Cardiac septum (tissue), 1 donor: Measurements from ENCODE around the gene ACAP3. TPM values are rescaled to one million over a fixed set of nuclear protein-coding genes. Genes with fewer than 3 reads are reported as not detected.
A peak's percentile ranks its signal among the peaks of the same experiment; 100 is the strongest.

Experiments used
- DNase-seq: peaks from one replicate; pipeline ENCODE4 v3.0.0-alpha.2; 2020; ENCODE audit warnings: low spot score
- intact Hi-C: fragments of 100-400 bp; cut with DNase I; formaldehyde crosslinking; loops from one replicate; pipeline ENCODE4 v1.14.0; 2022
- total RNA-seq: library from RNA; stranded (reverse); fragmentation: NEBNext Ultra II Directional; extraction: Animal tissue kit (Norgen Biotek cat#: 25700); gene quantifications from one replicate; pipeline ENCODE4 v1.2.1, GENCODE V29; 2021
- donor health status: DM: no; HTN: no; CAD: no.

The ACAP3 gene
- total RNA-seq, 1 donor from 2014 or later, result 60.8 TPM

DNA sequence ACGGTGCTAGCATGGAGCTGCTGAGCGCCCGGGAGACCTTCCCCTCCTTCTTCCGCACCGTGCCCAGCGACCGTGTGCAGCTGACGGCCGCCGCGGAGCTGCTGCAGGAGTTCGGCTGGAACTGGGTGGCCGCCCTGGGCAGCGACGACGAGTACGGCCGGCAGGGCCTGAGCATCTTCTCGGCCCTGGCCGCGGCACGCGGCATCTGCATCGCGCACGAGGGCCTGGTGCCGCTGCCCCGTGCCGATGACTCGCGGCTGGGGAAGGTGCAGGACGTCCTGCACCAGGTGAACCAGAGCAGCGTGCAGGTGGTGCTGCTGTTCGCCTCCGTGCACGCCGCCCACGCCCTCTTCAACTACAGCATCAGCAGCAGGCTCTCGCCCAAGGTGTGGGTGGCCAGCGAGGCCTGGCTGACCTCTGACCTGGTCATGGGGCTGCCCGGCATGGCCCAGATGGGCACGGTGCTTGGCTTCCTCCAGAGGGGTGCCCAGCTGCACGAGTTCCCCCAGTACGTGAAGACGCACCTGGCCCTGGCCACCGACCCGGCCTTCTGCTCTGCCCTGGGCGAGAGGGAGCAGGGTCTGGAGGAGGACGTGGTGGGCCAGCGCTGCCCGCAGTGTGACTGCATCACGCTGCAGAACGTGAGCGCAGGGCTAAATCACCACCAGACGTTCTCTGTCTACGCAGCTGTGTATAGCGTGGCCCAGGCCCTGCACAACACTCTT is 24.5 kb upstream of the ACAP3 start:
- no peak for DNase-seq
- intact Hi-C loops, result no loop called here

DNA sequence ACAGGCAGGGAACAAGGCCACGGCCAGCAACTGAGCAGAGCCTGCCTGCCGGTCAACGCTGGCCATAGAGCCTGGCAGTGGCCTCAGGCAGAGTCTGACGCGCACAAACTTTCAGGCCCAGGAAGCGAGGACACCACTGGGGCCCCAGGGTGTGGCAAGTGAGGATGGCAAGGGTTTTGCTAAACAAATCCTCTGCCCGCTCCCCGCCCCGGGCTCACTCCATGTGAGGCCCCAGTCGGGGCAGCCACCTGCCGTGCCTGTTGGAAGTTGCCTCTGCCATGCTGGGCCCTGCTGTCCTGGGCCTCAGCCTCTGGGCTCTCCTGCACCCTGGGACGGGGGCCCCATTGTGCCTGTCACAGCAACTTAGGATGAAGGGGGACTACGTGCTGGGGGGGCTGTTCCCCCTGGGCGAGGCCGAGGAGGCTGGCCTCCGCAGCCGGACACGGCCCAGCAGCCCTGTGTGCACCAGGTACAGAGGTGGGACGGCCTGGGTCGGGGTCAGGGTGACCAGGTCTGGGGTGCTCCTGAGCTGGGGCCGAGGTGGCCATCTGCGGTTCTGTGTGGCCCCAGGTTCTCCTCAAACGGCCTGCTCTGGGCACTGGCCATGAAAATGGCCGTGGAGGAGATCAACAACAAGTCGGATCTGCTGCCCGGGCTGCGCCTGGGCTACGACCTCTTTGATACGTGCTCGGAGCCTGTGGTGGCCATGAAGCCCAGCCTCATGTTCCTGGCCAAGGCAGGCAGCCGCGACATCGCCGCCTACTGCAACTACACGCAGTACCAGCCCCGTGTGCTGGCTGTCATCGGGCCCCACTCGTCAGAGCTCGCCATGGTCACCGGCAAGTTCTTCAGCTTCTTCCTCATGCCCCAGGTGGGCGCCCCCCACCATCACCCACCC is 23.6 kb upstream of the ACAP3 start, which contains the start of gene TAS1R3:
Gene TAS1R3 (plus strand): TSS at position 213 of the 898 bp plus-strand sequence. CDS start 66 bp downstream, at position 279.
- intact Hi-C loops, result no loop called here
- DNase-seq, result no peak

- intact Hi-C loops, result no loop called here
- DNase-seq, result no peak
Measured at GRCh38 chr1:1330366-1331067, 22.8 kb upstream of the ACAP3 start.

DNA sequence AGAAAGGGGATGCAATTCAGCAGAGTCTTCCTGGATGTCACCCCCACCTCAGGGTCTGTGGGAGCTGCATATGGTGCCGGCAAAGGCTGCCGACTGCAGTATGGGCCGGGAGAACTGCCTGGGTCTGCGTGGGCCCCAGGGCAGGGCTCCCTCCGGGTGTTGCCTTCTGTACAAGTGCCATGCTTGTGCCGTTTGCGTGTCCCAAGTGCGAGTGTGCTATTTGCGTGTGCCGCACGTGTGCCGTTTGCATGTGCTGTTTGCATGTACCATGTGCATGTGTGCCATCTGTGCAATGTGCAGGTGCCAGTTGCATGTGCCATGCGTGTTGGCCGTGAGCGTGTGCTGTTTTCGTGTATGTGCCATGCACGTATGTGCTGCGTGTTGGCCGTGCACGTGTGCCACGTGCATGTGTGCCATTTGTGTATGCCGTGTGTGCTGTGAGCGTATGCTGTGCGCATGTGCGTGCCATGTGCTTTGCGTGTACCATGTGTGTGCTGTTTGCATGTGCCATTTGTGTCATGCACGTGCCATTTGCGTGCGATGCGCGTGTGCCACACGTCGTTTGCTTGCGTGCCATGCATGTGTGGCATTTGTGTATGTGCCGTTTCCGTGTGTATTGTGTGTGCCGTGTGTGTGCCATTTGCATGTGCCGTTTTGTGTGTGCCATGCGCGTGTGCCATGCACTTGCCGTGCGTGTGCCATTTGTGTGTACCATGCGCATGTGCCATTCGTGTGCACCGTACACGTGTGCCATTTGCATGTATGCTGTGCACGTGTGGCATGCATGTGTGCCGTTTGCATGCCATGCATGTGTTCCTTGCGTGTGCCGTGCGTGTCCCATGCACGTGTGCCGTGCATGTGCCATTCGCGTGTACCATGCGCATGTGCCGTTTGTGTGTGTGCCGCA is 21.8 kb upstream of the ACAP3 start:
- DNase-seq, result no peak
- intact Hi-C loops, result no loop called here

GRCh38 chr1:1328254-1328653 is 20.5 kb upstream of the ACAP3 start:
- DNase-seq, result no peak
- intact Hi-C loops, result no loop called here

DNA sequence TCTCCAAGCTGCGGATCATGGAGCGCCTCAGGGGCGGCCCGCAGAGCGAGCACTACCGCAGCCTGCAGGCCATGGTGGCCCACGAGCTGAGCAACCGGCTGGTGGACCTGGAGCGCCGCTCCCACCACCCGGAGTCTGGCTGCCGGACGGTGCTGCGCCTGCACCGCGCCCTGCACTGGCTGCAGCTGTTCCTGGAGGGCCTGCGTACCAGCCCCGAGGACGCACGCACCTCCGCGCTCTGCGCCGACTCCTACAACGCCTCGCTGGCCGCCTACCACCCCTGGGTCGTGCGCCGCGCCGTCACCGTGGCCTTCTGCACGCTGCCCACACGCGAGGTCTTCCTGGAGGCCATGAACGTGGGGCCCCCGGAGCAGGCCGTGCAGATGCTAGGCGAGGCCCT is 19.6 kb upstream of the ACAP3 start:
- intact Hi-C loops, result no loop called here
- no peak for DNase-seq

DNA sequence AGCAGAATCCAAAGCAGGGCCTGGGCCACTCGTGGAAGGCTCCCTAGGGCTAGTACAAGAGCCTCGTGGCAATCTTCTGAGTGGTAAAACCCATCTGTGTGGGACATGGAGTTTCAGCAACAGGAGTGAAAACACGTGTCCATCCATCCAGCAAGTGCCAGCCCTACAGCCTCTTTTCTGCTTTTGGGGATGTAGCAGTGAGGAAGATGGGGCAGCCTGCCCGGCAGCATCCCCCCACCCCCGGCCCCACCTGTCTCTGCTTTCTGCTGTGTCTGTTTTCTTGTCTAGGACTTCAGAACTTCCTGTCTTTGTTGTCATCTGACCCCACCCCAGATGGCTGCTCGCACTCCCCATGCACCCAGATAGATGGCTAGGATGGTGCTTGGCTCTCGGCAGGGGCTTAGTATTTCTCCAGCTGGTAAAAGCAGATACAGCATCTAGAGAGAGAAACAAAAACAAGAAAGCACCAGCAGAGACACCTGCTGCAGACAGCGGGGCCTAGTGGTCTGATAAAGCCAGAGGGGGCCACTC is 18.4 kb upstream of the ACAP3 start:
- DNase-seq, result no peak
- intact Hi-C loops, result no loop called here

GRCh38 chr1:1325288-1326074 is 17.8 kb upstream of the ACAP3 start:
- intact Hi-C loops, result loop anchor here (2.0 kb wide), 1 partner anchor 21 kb away; no protein-coding TSS in a partner anchor
- DNase-seq, result no peak

DNA sequence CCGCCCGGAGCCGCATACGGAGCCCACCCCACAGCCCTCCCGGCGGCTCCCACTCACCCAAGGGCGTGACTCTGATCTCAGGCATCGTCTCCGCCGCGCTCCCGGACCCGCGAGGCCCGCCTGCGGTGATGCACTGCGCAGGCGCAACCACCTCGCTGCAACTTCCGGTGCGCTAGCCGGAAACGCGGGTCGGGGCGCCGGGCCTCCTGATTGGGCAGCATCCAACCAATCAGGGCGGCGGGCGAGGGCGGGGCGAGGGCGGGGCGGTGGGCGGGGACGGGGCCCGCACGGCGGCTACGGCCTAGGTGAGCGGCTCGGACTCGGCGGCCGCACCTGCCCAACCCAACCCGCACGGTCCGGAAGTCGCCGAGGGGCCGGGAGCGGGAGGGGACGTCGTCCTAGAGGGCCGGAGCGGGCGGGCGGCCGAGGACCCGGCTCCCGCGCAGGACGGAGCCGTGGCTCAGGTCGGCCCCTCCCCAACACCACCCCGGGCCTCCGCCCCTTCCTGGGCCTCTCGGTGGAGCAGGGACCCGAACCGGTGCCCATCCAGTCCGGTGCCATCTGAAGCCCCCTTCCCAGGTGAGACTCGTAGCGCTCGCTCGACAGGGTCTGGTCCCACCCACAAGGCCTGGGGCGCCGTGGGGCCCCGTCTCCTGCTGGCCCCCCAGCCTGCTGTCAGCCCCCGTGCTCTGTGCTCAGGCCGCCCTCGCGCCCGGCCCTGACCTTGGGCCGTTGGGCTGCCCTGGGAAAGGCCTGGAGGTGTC is 17.0 kb upstream of the ACAP3 start, which contains the start of the genes CPTP and INTS11:
Gene CPTP (plus strand): TSS at position 279 of the 764 bp plus-strand sequence. CDS start 2,109 bp downstream, outside the sequence.
Gene INTS11 (minus strand): TSS at position 137 of the 764 bp plus-strand sequence. CDS start 52 bp downstream, at position 85.
- intact Hi-C loops, result loop anchor here (2.0 kb wide), 1 partner anchor 22 kb away; no protein-coding TSS in a partner anchor
- peak; percentile 97 for DNase-seq

DNA sequence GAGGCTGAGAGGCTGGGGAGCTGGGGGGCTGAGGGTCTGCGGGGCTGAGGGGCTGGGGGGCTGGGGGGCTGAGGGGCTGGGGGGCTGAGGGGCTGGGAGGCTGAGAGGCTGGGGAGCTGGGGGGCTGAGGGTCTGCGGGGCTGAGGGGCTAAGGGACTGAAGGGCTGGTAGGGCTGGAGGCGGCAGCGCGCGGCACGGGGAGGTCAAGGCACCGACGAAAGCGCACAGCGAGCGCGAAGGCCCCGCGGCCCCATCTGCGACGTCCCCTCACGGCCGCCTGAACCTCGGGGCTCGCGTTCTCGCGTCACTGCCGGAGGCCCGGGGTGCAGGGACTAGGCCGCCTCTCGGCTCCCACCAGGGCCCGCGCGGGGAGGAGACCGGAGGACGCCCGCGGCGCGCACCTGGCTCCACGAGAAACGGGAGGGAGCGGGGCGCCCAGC is 16.4 kb upstream of the ACAP3 start:
- DNase-seq, result no peak
- intact Hi-C loops, result loop anchor here (2.0 kb wide), 1 partner anchor 23 kb away; no protein-coding TSS in a partner anchor

DNA sequence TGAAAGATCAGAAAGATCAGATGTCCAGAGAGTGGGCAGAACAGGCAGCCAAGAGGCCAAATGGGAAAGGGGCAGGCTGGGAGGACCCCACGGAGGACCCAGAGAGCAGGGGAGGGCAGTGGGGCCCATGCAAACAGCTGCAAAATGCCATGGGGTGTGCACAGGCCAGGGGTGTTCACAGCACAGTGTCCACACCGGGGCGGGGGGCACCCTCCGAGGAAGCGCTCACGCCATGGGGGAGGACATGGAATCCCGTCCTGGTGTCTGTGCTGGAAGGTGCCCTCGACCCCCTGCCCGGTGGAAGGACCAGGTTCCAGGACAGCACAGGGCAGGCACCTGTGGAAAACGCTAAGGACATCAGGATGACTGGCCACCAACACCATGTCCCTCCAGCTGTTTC is 15.2 kb upstream of the ACAP3 start:
- no peak for DNase-seq
- intact Hi-C loops, result no loop called here

GRCh38 chr1:1322418-1322817 is 14.7 kb upstream of the ACAP3 start:
- intact Hi-C loops, result no loop called here
- no peak for DNase-seq

DNA sequence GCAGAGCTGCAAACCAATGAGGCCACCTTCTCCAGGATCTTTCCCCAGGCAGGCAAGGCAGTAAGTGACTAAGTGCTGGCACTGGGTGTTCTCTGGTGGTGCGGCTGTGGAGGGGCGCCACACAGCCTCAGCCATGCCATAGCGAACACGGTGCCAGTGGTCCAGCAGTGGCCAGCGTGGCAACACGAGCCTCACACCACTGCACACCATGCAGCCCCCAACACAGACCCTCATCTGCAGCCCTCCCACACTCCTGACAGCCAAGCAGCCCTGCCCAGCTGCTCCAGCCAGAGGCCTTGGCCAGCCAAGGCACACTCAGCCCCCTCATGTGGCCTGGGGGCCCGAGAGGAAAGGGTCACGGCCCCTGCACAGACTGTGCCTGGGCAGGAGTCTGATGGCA is 13.7 kb upstream of the ACAP3 start:
- DNase-seq, result no peak
- intact Hi-C loops, result no loop called here

- intact Hi-C loops, result no loop called here
- DNase-seq, result no peak
Measured at GRCh38 chr1:1320666-1321448, 13.1 kb upstream of the ACAP3 start.

DNA sequence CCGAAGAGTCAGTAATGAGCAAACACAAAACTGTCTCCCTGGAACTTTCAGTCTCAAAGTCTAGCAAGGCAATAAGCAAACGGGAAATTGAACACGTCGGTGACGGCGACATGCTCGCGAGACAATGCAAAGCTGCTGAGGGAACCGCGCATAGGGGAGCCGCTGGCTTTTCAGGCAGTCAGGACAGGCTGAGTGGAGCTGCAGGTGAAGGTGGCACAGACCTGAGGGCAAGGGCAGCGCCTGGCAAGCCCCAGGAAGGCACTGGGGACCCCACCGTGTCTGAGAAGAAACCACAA is 11.9 kb upstream of the ACAP3 start:
- intact Hi-C loops, result no loop called here
- no peak for DNase-seq
